Ascending aorta (tissue), 2 donors: ENCODE data around the gene HIF1AN. TPM values are rescaled to one million over a fixed set of nuclear protein-coding genes. Genes with fewer than 3 reads are reported as not detected.

Experiments
- DNase-seq, 2 donors: peaks; one replicate each; pipeline ENCODE4 v3.0.0-alpha.2; 2019; ENCODE audit warnings: low spot score in 2 of 2
- H3K27ac ChIP-seq, 2 donors: fragments of 200-600 bp; sonication (generic); one replicate each; pipeline ENCODE4 v1.5.1; 2016 to 2017; ENCODE audit warnings: mild to moderate bottlenecking in 1 of 2
- H3K27me3 ChIP-seq: fragments of 200-600 bp; sonication (generic); one replicate; pipeline ENCODE4 v1.5.1; 2017
- H3K36me3 ChIP-seq, 2 donors: fragments of 200-600 bp; sonication (generic); one replicate each; pipeline ENCODE4 v1.5.1; 2016
- H3K4me1 ChIP-seq, 2 donors: fragments of 200-600 bp; sonication (generic); one replicate each; pipeline ENCODE4 v1.5.1; 2016 to 2017; ENCODE audit warnings: mild to moderate bottlenecking in 1 of 2
- H3K4me3 ChIP-seq, 2 donors: fragments of 200-600 bp; sonication (generic); one replicate each; pipeline ENCODE4 v1.5.1; 2016 to 2017; ENCODE audit warnings: mild to moderate bottlenecking in 1 of 2
- H3K9me3 ChIP-seq, 2 donors: fragments of 200-600 bp; sonication (generic); one replicate each; pipeline ENCODE4 v1.5.1; 2016
- CTCF ChIP-seq, 3 experiments: fragments of 200-600 bp in 2 of 3; fragments of 450-650 bp in 1 of 3; sonication (generic) in 2 of 3; IDR thresholded peaks; one replicate each; pipeline ENCODE4 v1.5.1; 2016 to 2019; ENCODE audit warnings: antibody characterized with exemption in 3 of 3, mild to moderate bottlenecking in 1 of 3, moderate library complexity in 1 of 3
- intact Hi-C: fragments of 100-400 bp; cut with DNase I; formaldehyde crosslinking; loops from one replicate; pipeline ENCODE4 v1.15.1; 2023
- total RNA-seq: library from RNA; depleted of rRNA; stranded (reverse); fragments of >200 nt; gene quantifications from one replicate; pipeline ENCODE4 v1.1.0, GENCODE V29; 2016

Gene HIF1AN
- total RNA-seq, 1 donor from 2014 or later = 4.7 TPM

- no peak for TF ChIP-seq CTCF (IDR thresholded peaks at IDR 0.05)
Observed at GRCh38 chr10:100535338-100535714, 417 bp upstream of the HIF1AN start.

GRCh38 chr10:100537475-100537874 lies 1.7 kb downstream of the HIF1AN start:
- intact Hi-C loops = loop anchor here (5.0 to 10.0 kb wide), 3 partner anchors 250 to 913 kb away; partner anchors contain the start of genes BLOC1S2, LZTS2 and SLC25A28
- Histone ChIP-seq H3K36me3 (peaks cover 26 to 41% of the 10 kb centered on the region in 2 donors), H3K27ac (no peak overlapping the region), H3K4me3 (no peak overlapping the region), H3K27me3 (no peaks in the 10 kb centered on the region), H3K4me1 (peaks cover 0 to 14% of the 10 kb centered on the region in 2 donors), H3K9me3 (no peaks in the 10 kb centered on the region)
- DNase-seq = no peak
- TF ChIP-seq CTCF (IDR thresholded peaks at IDR 0.05) = no peak

More at GRCh38 chr10:100535338-100535714, 417 bp upstream of the HIF1AN start:
- Histone ChIP-seq H3K4me1 (peaks cover 0 to 14% of the 10 kb centered on the region in 2 donors), H3K36me3 (peaks cover 6 to 21% of the 10 kb centered on the region in 2 donors), H3K27ac (peak overlapping the region; percentile 59 to 70), H3K9me3 (no peaks in the 10 kb centered on the region), H3K27me3 (no peaks in the 10 kb centered on the region), H3K4me3 (peak overlapping the region; percentile 79 to 86)
- intact Hi-C loops = loop anchor here (5.0 to 10.0 kb wide), 3 partner anchors 248 to 911 kb away; partner anchors contain the start of genes BLOC1S2, LZTS2 and SLC25A28
- no peak for DNase-seq

GRCh38 chr10:100544950-100545349 lies 9.2 kb downstream of the HIF1AN start:
- intact Hi-C loops = no loop called here
- Histone ChIP-seq H3K9me3 (no peaks in the 10 kb centered on the region), H3K27ac (no peak overlapping the region), H3K27me3 (no peaks in the 10 kb centered on the region), H3K4me1 (no peaks in the 10 kb centered on the region), H3K36me3 (peaks cover 87 to 98% of the 10 kb centered on the region in 2 donors), H3K4me3 (no peak overlapping the region)
- TF ChIP-seq CTCF (IDR thresholded peaks at IDR 0.05) = no peak
- no peak for DNase-seq

- no peak for DNase-seq
- Histone ChIP-seq H3K4me1 (no peaks in the 10 kb centered on the region), H3K27me3 (no peaks in the 10 kb centered on the region), H3K4me3 (no peak overlapping the region), H3K9me3 (no peaks in the 10 kb centered on the region), H3K36me3 (peaks cover 29 to 57% of the 10 kb centered on the region in 2 donors), H3K27ac (no peak overlapping the region)
- intact Hi-C loops = no loop called here
- no peak for TF ChIP-seq CTCF (IDR thresholded peaks at IDR 0.05)
Observed at GRCh38 chr10:100551196-100551595, 15.5 kb downstream of the HIF1AN start.

- intact Hi-C loops = no loop called here
- H3K4me1 ChIP-seq = no peaks in the 10 kb centered on the region
- DNase-seq = no peak
- H3K36me3 ChIP-seq = peaks cover 24 to 57% of the 10 kb centered on the region in 2 donors
- no peak overlapping the region for H3K27ac ChIP-seq
- TF ChIP-seq CTCF (IDR thresholded peaks at IDR 0.05) = no peak
- H3K27me3 ChIP-seq = no peaks in the 10 kb centered on the region
- no peaks in the 10 kb centered on the region for H3K9me3 ChIP-seq
- H3K4me3 ChIP-seq = no peak overlapping the region
Observed at GRCh38 chr10:100551738-100552137, 16.0 kb downstream of the HIF1AN start.

- no peaks in the 10 kb centered on the region for H3K27me3 ChIP-seq
- no peaks in the 10 kb centered on the region for H3K9me3 ChIP-seq
- no peak for TF ChIP-seq CTCF (IDR thresholded peaks at IDR 0.05)
- intact Hi-C loops = no loop called here
- no peaks in the 10 kb centered on the region for H3K4me1 ChIP-seq
- H3K27ac ChIP-seq = no peak overlapping the region
- DNase-seq = no peak
- no peak overlapping the region for H3K4me3 ChIP-seq
- H3K36me3 ChIP-seq = peaks cover 4 to 35% of the 10 kb centered on the region in 2 donors
Observed at GRCh38 chr10:100553929-100554328, 18.2 kb downstream of the HIF1AN start.
